NCI-H2107 treated with DMSO at 0.1 percent for 48 hours (cell line): ENCODE measurements around the gene LGSN.
"Not testable (repeated sequence)": the region's sequence is repeated elsewhere in the genome, so short reads cannot be mapped to it uniquely, and the experiment has no call there.

Source experiments
- DNase-seq: peaks from one replicate; lab custom pipeline; 2025; ENCODE audit not compliant: unreplicated experiment; lab: John Stamatoyannopoulos, UW

Gene LGSN

GRCh38 chr6:63246581-63246980 lies 73.2 kb downstream of the LGSN start:
- no peak for DNase-seq

- DNase-seq, result no peak
Measured at GRCh38 chr6:63245909-63246308, 73.9 kb downstream of the LGSN start.

- no peak for DNase-seq
Measured at GRCh38 chr6:63245420-63245819, 74.4 kb downstream of the LGSN start.

- no peak for DNase-seq
Measured at GRCh38 chr6:63236398-63236817, 83.4 kb downstream of the LGSN start.

- not testable (repeated sequence) for DNase-seq
Measured at GRCh38 chr6:63230511-63230910, 89.3 kb downstream of the LGSN start.

- not testable (repeated sequence) for DNase-seq
Measured at GRCh38 chr6:63230027-63230426, 89.8 kb downstream of the LGSN start.

GRCh38 chr6:63227928-63228894 lies 91.6 kb downstream of the LGSN start:
- not testable (repeated sequence) for DNase-seq

GRCh38 chr6:63225987-63226386 lies 93.8 kb downstream of the LGSN start:
- not testable (repeated sequence) for DNase-seq
